BLaER1 treated with 17β-estradiol and CSF1 and Interleukin-3, amounts not matched to agents 10 nM and 100 nM (cell line): ENCODE results near the gene SIDT2.
"Not testable (repeated sequence)": the region's sequence is repeated elsewhere in the genome, so short reads cannot be mapped to it uniquely, and the experiment has no call there.

ENCODE experiments used
- H3K27ac ChIP-seq, 11 experiments: shearing (Covaris generic); formaldehyde crosslinking; 2 replicates each; pipeline ENCODE4 v1.8.1; 2022
- H3K27me3 ChIP-seq, 11 experiments: shearing (Covaris generic); formaldehyde crosslinking; 2 replicates each; pipeline ENCODE4 v1.8.1; 2022
- H3K36me3 ChIP-seq, 11 experiments: shearing (Covaris generic); formaldehyde crosslinking; 2 replicates each; pipeline ENCODE4 v1.8.1; 2022
- H3K4me1 ChIP-seq, 10 experiments: shearing (Covaris generic); formaldehyde crosslinking; 2 replicates each; pipeline ENCODE4 v1.8.1; 2022
- H3K4me2 ChIP-seq, 11 experiments: shearing (Covaris generic); formaldehyde crosslinking; 2 replicates each; pipeline ENCODE4 v1.8.1; 2022
- H3K4me3 ChIP-seq, 10 experiments: shearing (Covaris generic); formaldehyde crosslinking; 2 replicates each; pipeline ENCODE4 v1.8.1; 2022
- H3K9ac ChIP-seq, 11 experiments: shearing (Covaris generic); formaldehyde crosslinking; 2 replicates each; pipeline ENCODE4 v1.8.1; 2022
- H3K9me3 ChIP-seq, 11 experiments: shearing (Covaris generic); formaldehyde crosslinking; replicated peaks in 1 of 11; 2 replicates each; pipeline ENCODE4 v1.8.1; 2022
- H4K20me1 ChIP-seq, 11 experiments: shearing (Covaris generic); formaldehyde crosslinking; 2 replicates each; pipeline ENCODE4 v1.8.1; 2022
- Cebpa-rat ChIP-seq, 11 experiments: shearing (Covaris generic); IDR thresholded peaks; 2 replicates each; pipeline ENCODE4 v1.8.1; 2022

The SIDT2 gene

DNA sequence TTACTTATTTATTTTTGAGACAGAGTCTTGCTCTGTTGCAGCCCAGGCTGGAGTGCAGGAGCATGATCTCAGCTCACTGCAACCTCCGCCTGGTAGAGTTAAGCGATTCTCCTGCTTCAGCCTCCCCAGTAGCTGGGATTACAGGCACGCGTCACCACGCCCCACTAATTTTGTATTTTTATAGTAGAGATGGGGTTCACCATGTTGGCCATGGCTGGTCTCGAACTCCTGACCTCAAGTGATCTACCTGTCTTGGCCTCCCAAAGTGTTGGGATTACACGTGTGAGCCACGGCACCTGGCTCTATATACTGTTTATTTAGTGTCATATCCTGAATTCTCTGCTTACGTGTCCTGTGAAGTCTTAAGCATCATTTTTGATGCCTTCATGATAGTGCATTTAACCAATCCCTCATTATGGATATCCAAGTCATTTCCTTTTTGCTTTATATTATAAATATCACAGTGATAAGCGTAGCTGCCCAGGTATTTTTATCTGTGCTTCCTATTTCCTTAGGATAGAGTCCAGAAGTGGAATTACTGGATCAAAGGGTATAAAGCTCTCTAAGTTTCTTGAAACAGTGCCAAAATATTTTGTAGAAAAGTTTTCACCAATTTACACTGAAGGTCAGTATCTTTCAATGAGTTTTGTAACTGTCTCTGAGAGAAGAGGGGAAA is 871 bp upstream of the SIDT2 start:
- Histone ChIP-seq H4K20me1 (peaks cover 0 to 11% (median 5%) of the 10 kb centered on the region in 11 experiments; a peak in 10 of 22 replicates), H3K27ac (peak overlapping the region in 10 of 11 experiments; percentile 76 to 88 (median 87); a peak in 19 of 22 replicates), H3K4me2 (peak overlapping the region; percentile 82 to 99 (median 95)), H3K27me3 (no peaks in the 10 kb centered on the region), H3K9me3 (no peaks in the 10 kb centered on the region), H3K4me1 (peaks cover 35 to 55% (median 44%) of the 10 kb centered on the region in 10 experiments), H3K9ac (peak overlapping the region; percentile 83 to 95 (median 87)), H3K4me3 (peak overlapping the region; percentile 70 to 86 (median 76)), H3K36me3 (peaks cover 6 to 28% (median 13%) of the 10 kb centered on the region in 11 experiments; a peak in 20 of 22 replicates)
- TF ChIP-seq Cebpa-rat (IDR thresholded peaks at IDR 0.05), result no peak

DNA sequence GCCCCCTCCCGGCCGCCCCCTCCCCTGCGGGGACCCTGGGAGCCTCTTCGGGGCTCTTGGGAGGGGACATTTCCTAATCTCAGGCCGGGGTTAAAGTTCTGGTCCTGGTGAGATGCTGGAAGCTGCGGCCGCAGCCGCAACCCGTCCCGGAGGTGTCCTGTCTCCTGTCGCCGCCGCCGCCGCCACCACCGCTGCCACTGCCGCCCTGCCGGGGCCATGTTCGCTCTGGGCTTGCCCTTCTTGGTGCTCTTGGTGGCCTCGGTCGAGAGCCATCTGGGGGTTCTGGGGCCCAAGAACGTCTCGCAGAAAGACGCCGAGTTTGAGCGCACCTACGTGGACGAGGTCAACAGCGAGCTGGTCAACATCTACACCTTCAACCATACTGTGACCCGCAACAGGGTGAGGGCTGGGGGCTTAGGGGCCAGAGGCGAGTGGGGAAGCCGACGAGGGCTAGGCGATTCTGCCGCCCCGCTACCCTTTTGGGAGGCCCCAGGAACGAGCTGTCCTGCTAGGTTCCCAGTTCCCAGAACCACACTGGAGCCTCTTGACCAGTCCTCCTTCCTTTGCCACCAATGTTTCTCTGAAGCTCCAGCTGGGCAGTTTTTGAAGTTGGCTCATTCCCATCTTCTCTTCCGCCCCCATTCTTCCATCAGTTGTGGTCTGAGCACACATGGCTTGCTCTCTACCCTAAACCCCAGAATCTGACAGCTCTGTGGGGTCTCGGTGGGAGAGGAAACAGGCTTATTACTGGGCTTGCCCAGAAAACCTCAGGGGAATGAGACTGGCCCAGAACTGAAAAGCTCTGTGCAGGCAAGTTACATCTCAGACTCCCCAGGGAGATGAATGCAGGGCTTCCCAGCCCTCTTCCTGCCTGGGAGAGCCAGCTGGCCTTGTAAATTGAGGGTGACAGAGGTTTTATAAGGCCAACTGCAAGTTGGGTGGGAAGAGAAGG is 781 bp downstream of the SIDT2 start:
- peaks cover 30 to 48% (median 42%) of the 10 kb centered on the region in 10 experiments for H3K4me1 ChIP-seq
- peak overlapping the region; percentile 76 to 88 (median 87) for H3K27ac ChIP-seq
- no peaks in the 10 kb centered on the region for H3K9me3 ChIP-seq
- H3K9ac ChIP-seq, result peak overlapping the region; percentile 83 to 95 (median 87)
- peak overlapping the region; percentile 70 to 86 (median 76) for H3K4me3 ChIP-seq
- H3K27me3 ChIP-seq, result no peaks in the 10 kb centered on the region
- H4K20me1 ChIP-seq, result no peaks in the 10 kb centered on the region; a peak in 4 of 22 replicates
- H3K4me2 ChIP-seq, result peak overlapping the region; percentile 94 to 99 (median 97)
- no peak for TF ChIP-seq Cebpa-rat (IDR thresholded peaks at IDR 0.05)
- H3K36me3 ChIP-seq, result peaks cover 8 to 38% (median 28%) of the 10 kb centered on the region in 11 experiments; a peak in 18 of 22 replicates

DNA sequence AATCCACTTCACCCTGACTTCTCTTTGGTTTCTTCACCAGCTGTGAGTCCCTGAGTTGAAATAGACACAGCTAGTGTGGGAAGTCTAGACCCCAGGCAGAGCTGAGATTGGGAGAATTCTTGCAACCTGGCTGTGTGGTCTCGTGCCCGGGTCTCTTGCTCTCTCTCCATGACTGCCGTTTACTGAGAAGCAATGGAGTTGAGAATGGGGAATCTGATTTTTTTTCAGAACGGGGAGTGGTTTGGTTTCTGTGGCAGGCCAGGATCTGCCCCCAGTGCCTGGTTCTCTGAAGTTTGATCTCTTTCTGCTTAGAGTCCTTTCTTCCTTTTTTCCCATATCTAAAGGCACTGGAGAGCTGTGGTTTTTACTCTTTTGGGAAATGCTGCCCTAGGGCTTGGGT is 1.5 kb downstream of the SIDT2 start:
- peaks cover 8 to 42% (median 30%) of the 10 kb centered on the region in 11 experiments; a peak in 18 of 22 replicates for H3K36me3 ChIP-seq
- no peaks in the 10 kb centered on the region; a peak in 3 of 22 replicates for H4K20me1 ChIP-seq
- H3K9me3 ChIP-seq, result no peaks in the 10 kb centered on the region
- peak overlapping the region; percentile 70 to 86 (median 76) for H3K4me3 ChIP-seq
- H3K4me2 ChIP-seq, result peak overlapping the region; percentile 94 to 99 (median 97)
- H3K9ac ChIP-seq, result peak overlapping the region; percentile 83 to 95 (median 87)
- peaks cover 35 to 54% (median 42%) of the 10 kb centered on the region in 10 experiments for H3K4me1 ChIP-seq
- no peak for TF ChIP-seq Cebpa-rat (IDR thresholded peaks at IDR 0.05)
- H3K27me3 ChIP-seq, result no peaks in the 10 kb centered on the region
- peak overlapping the region; percentile 76 to 88 (median 87) for H3K27ac ChIP-seq

DNA sequence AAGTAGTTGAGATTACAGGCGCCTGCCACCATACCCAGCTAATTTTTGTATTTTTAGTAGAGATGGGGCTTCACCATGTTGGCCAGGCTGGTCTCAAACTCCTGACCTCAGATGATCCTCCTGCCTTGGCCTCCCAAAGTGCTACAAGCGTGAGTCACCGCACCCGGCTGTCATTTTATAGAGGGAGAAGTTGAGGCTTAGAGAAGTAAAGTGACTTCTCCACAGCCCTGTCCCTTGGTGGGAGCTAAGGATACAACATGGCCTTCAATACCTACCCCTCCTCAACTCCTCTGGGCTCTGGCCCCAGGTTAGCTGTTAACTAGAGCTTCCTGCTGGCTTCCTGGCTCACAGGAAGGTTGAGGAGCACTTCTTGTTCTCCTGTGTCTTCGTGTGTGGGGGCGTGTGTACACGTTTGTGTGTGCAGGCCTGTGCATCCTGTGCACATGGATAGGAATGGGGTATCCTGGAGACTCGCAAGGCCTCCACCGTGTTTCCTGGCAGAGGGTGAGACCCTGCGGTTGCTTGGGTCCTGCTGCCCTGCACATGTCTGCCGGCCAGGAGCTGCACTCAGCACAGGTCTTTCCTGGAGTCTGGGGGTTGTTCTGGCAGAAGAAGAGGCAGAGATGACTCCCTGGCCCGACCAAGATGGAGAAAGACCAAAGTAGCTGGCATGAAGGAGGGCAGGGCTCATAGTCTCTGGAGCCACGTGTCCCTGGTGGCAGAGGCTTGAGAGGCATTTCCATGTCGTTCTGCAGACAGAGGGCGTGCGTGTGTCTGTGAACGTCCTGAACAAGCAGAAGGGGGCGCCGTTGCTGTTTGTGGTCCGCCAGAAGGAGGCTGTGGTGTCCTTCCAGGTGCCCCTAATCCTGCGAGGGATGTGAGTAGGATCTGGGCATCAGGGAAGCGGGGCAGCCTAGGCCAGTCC is 2.4 kb downstream of the SIDT2 start:
- H3K4me2 ChIP-seq, result peak overlapping the region; percentile 94 to 99 (median 97)

DNA sequence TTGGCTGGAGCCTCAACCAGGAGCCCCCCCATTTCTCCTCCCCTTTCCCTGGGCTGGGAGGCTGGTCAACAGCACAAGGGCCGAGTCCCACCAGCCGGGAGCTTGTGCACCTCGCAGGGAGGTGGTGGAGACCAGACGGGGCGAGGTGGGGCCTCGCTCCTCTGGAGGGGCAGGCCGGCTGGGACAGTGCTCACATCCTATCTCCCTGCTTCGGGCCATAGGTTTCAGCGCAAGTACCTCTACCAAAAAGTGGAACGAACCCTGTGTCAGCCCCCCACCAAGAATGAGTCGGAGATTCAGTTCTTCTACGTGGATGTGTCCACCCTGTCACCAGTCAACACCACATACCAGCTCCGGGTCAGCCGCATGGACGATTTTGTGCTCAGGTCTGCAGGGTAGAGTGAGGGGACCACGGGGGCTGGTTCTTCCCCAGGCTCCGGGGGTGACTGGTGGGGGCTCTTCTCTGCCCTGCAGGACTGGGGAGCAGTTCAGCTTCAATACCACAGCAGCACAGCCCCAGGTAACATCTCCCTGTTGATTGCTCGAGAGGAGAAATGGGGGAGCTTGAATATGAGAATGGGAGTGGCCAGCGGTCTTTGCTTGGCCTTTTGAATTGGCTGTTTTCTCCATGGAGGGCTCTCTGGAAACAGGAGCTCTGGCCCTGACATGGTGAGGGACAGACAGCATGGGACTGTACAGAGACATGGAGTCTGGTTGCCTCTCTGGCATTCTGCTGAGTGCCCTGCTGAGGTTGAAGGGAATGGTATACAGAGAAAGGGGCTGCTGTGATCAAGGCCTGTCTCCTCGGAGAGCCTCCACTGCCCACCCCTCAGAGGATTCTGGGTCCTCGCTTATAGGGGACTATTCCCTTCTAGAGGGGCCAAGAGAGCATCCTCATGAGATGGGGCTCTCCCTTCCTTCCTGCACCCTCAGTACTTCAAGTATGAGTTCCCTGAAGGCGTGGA is 3.3 kb downstream of the SIDT2 start:
- no peak for TF ChIP-seq Cebpa-rat (IDR thresholded peaks at IDR 0.05)
- no peak overlapping the region for H3K4me3 ChIP-seq
- H3K36me3 ChIP-seq, result peaks cover 8 to 39% (median 30%) of the 10 kb centered on the region in 11 experiments; a peak in 18 of 22 replicates
- H3K27me3 ChIP-seq, result no peaks in the 10 kb centered on the region
- H3K4me1 ChIP-seq, result peaks cover 50 to 72% (median 60%) of the 10 kb centered on the region in 10 experiments
- no peaks in the 10 kb centered on the region; a peak in 2 of 22 replicates for H4K20me1 ChIP-seq
- peak overlapping the region in 3 of 11 experiments; percentile 8 to 87 (median 23); a peak in 3 of 22 replicates for H3K9ac ChIP-seq
- no peaks in the 10 kb centered on the region for H3K9me3 ChIP-seq
- H3K27ac ChIP-seq, result peak overlapping the region in 8 of 11 experiments; percentile 76 to 87 (median 86); a peak in 15 of 22 replicates
- peak overlapping the region; percentile 94 to 99 (median 97) for H3K4me2 ChIP-seq

More for the DNA sequence above, 2.4 kb downstream of the SIDT2 start:
- no peaks in the 10 kb centered on the region for H3K27me3 ChIP-seq
- H3K9me3 ChIP-seq, result no peaks in the 10 kb centered on the region
- peak overlapping the region; percentile 76 to 88 (median 87); a peak in 21 of 22 replicates for H3K27ac ChIP-seq
- H3K9ac ChIP-seq, result peak overlapping the region; percentile 83 to 95 (median 87); a peak in 21 of 22 replicates
- no peaks in the 10 kb centered on the region; a peak in 2 of 22 replicates for H4K20me1 ChIP-seq
- no peak for TF ChIP-seq Cebpa-rat (IDR thresholded peaks at IDR 0.05)
- peak overlapping the region; percentile 70 to 86 (median 76); a peak in 17 of 20 replicates for H3K4me3 ChIP-seq
- peaks cover 42 to 63% (median 50%) of the 10 kb centered on the region in 10 experiments for H3K4me1 ChIP-seq
- peaks cover 8 to 38% (median 30%) of the 10 kb centered on the region in 11 experiments; a peak in 18 of 22 replicates for H3K36me3 ChIP-seq

DNA sequence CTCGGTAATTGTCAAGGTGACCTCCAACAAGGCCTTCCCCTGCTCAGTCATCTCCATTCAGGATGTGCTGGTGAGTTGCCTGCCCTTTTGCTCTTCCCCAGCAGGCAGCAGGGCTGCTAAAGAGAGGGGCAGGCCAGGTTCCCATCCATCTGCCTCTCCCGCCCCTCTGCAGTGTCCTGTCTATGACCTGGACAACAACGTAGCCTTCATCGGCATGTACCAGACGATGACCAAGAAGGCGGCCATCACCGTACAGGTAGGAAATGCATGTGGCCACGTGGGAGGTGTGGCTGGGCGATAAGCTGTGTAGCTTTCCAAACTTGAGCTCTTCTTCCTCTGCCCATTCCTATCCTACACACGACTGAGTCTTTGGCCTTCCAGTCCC is 4.0 kb downstream of the SIDT2 start:
- peak overlapping the region in 5 of 11 experiments; percentile 20 to 87 (median 87); a peak in 7 of 22 replicates for H3K27ac ChIP-seq
- H3K4me2 ChIP-seq, result peak overlapping the region in 1 of 11 experiments; percentile 0; a peak in 2 of 22 replicates
- peaks cover 57 to 78% (median 65%) of the 10 kb centered on the region in 10 experiments for H3K4me1 ChIP-seq
- H3K9me3 ChIP-seq, result no peaks in the 10 kb centered on the region
- no peak overlapping the region for H3K4me3 ChIP-seq
- H4K20me1 ChIP-seq, result no peaks in the 10 kb centered on the region; a peak in 2 of 22 replicates
- TF ChIP-seq Cebpa-rat (IDR thresholded peaks at IDR 0.05), result no peak
- no peaks in the 10 kb centered on the region for H3K27me3 ChIP-seq
- H3K36me3 ChIP-seq, result peaks cover 8 to 39% (median 30%) of the 10 kb centered on the region in 11 experiments; a peak in 18 of 22 replicates
- H3K9ac ChIP-seq, result peak overlapping the region in 1 of 11 experiments; percentile 23; a peak in 1 of 22 replicates

DNA sequence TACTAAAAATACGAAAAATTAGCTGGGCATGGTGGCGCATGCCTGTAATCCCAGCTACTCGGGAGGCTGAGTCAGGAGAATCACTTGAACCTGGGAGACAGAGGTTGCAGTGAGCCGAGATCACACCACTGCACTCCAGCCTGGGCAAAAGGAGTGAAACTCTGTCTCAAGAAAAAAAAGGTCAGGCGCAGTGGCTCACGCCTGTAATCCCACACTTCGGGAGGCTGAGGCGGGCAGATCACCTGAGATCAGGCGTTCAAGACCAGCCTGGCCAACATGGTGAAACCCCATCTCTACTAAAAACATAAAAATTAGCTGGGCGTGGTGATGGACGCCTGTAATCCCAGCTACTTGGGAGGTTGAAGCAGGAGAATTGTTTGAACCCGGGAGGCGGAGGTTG is 4.6 kb downstream of the SIDT2 start:
- H4K20me1 ChIP-seq, H3K27ac ChIP-seq, H3K4me3 ChIP-seq, H3K4me2 ChIP-seq, H3K9me3 ChIP-seq, H3K9ac ChIP-seq, H3K27me3 ChIP-seq: not testable (repeated sequence)
- peaks cover 8 to 39% (median 30%) of the 10 kb centered on the region in 11 experiments; a peak in 18 of 22 replicates for H3K36me3 ChIP-seq
- peaks cover 59 to 78% (median 65%) of the 10 kb centered on the region in 10 experiments for H3K4me1 ChIP-seq
